SW480 (cell line): Measurements from ENCODE around the gene NXF2B.
"Not testable (repeated sequence)": the region's sequence is repeated elsewhere in the genome, so short reads cannot be mapped to it uniquely, and the experiment has no call there.

Source experiments
- DNase-seq: peaks from one replicate; pipeline ENCODE4 v3.0.0-alpha.2; 2016; ENCODE audit warnings: low spot score

NXF2B gene

GRCh38 chrX:102439908-102440307, at the start of gene NXF2B:
TSS of gene NXF2B (minus strand) at chrX:102440008. CDS start at chrX:102380036, 59,972 bp downstream.
- DNase-seq, result not testable (repeated sequence)

GRCh38 chrX:102478765-102479164, 39.0 kb upstream of the NXF2B start:
- not testable (repeated sequence) for DNase-seq

- DNase-seq, result not testable (repeated sequence)
Measured at GRCh38 chrX:102471762-102472220, 32.0 kb upstream of the NXF2B start, which contains the start of gene TCP11X2. TSS of gene TCP11X2 (minus strand) at chrX:102471812.

- not testable (repeated sequence) for DNase-seq
Measured at GRCh38 chrX:102470215-102470614, 30.4 kb upstream of the NXF2B start.

GRCh38 chrX:102458615-102459014, 18.8 kb upstream of the NXF2B start:
- DNase-seq, result not testable (repeated sequence)

GRCh38 chrX:102414493-102414892, 25.3 kb downstream of the NXF2B start:
- not testable (repeated sequence) for DNase-seq

- DNase-seq, result peak; percentile 20
Measured at GRCh38 chrX:102345916-102346315, 93.9 kb downstream of the NXF2B start.

GRCh38 chrX:102341867-102342266, 97.9 kb downstream of the NXF2B start:
- DNase-seq, result no peak

GRCh38 chrX:102339312-102340298, 100.2 kb downstream of the NXF2B start:
- DNase-seq, result peak; percentile 1

- no peak for DNase-seq
Measured at GRCh38 chrX:102338162-102338561, 101.6 kb downstream of the NXF2B start.
